Osteoblast (primary cell): ENCODE measurements around the gene CHSY3. TPM values are rescaled to one million over a fixed set of nuclear protein-coding genes. Genes with fewer than 3 reads are reported as not detected.

Experiments
- DNase-seq: peaks from one replicate; pipeline ENCODE4 v3.0.0; 2011; ENCODE audit warnings: low spot score, mixed read lengths; ENCODE audit not compliant: insufficient read length; ENCODE audit errors: missing footprints
- H2AFZ ChIP-seq: 2 replicates; pipeline ENCODE4 v1.6.0; 2011; ENCODE audit warnings: mild to moderate bottlenecking, low read length
- H3K27ac ChIP-seq: 2 replicates; pipeline ENCODE4 v1.5.1; 2011; ENCODE audit warnings: mild to moderate bottlenecking, low read depth, low read length, moderate library complexity
- H3K27me3 ChIP-seq: 2 replicates; pipeline ENCODE4 v1.6.0; 2012; ENCODE audit warnings: mild to moderate bottlenecking, control low read depth, inconsistent platforms, low read length, moderate library complexity; ENCODE audit not compliant: insufficient read depth
- H3K36me3 ChIP-seq: 2 replicates; pipeline ENCODE4 v1.5.1; 2011; ENCODE audit warnings: mild to moderate bottlenecking, low read length, control low read depth, moderate library complexity; ENCODE audit not compliant: insufficient read depth
- H3K4me1 ChIP-seq: 2 replicates; pipeline ENCODE4 v1.5.1; 2011; ENCODE audit warnings: mild to moderate bottlenecking, low read length, control low read depth, moderate library complexity; ENCODE audit not compliant: insufficient read depth
- H3K4me2 ChIP-seq: 2 replicates; pipeline ENCODE4 v1.6.0; 2011; ENCODE audit warnings: mild to moderate bottlenecking, low read length; ENCODE audit not compliant: insufficient read depth
- H3K4me3 ChIP-seq: fragments of 200-600 bp; sonication (generic); 3 replicates; pipeline ENCODE4 v1.5.1; 2012; ENCODE audit warnings: mild to moderate bottlenecking, low read length, inconsistent platforms; ENCODE audit not compliant: insufficient read depth
- H3K79me2 ChIP-seq: 2 replicates; pipeline ENCODE4 v1.6.0; 2012; ENCODE audit warnings: mild to moderate bottlenecking, low read length, control low read depth, inconsistent platforms; ENCODE audit not compliant: insufficient read depth
- H3K9me3 ChIP-seq: 2 replicates; pipeline ENCODE4 v1.5.1; 2011; ENCODE audit warnings: low read depth, low read length, control low read depth
- H4K20me1 ChIP-seq: 2 replicates; pipeline ENCODE4 v1.6.0; 2012; ENCODE audit warnings: mild to moderate bottlenecking, low read length, control low read depth; ENCODE audit not compliant: insufficient read depth
- CTCF ChIP-seq: IDR thresholded peaks from 2 replicates; pipeline ENCODE4 v1.5.1; 2011; ENCODE audit warnings: mild to moderate bottlenecking, low read depth, low read length, moderate library complexity; ENCODE audit errors: extremely low read depth
- total RNA-seq: library from RNA; depleted of rRNA; stranded (reverse); fragments of >200 nt; gene quantifications from 2 replicates; pipeline ENCODE4 v1.2.3, GENCODE V29; 2012

CHSY3 gene
- total RNA-seq, 1 donor, result 12.3 TPM

GRCh38 chr5:130141659-130142320 is 237.5 kb downstream of the CHSY3 start:
- TF ChIP-seq CTCF, result peak; percentile 96
- DNase-seq, result no peak
- no peak overlapping the region for H3K27ac ChIP-seq

GRCh38 chr5:130151239-130151638 is 247.0 kb downstream of the CHSY3 start:
- Histone ChIP-seq H3K4me3 (no peak overlapping the region), H3K4me2 (no peak overlapping the region), H3K27ac (no peak overlapping the region), H3K36me3 (no peaks in the 10 kb centered on the region), H3K4me1 (no peaks in the 10 kb centered on the region), H3K79me2 (no peaks in the 10 kb centered on the region), H2AFZ (no peak overlapping the region), H3K9me3 (no peaks in the 10 kb centered on the region), H3K27me3 (no peaks in the 10 kb centered on the region), H4K20me1 (no peaks in the 10 kb centered on the region)
- no peak for TF ChIP-seq CTCF
- DNase-seq, result no peak

More at GRCh38 chr5:130141659-130142320, 237.5 kb downstream of the CHSY3 start:
- Histone ChIP-seq H3K36me3 (no peaks in the 10 kb centered on the region), H2AFZ (no peak overlapping the region), H3K27me3 (no peaks in the 10 kb centered on the region), H3K4me1 (peaks cover 16% of the 10 kb centered on the region), H3K9me3 (no peaks in the 10 kb centered on the region), H3K79me2 (no peaks in the 10 kb centered on the region), H3K4me2 (no peak overlapping the region), H3K4me3 (no peak overlapping the region), H4K20me1 (no peaks in the 10 kb centered on the region)

- no peak overlapping the region for H3K4me3 ChIP-seq
- H3K27me3 ChIP-seq, result no peaks in the 10 kb centered on the region
- no peaks in the 10 kb centered on the region for H4K20me1 ChIP-seq
- no peak overlapping the region for H3K27ac ChIP-seq
- DNase-seq, result peak; percentile 3
- H2AFZ ChIP-seq, result peak overlapping the region; percentile 34
- no peaks in the 10 kb centered on the region for H3K79me2 ChIP-seq
- H3K4me1 ChIP-seq, result no peaks in the 10 kb centered on the region
- no peak for TF ChIP-seq CTCF
- no peak overlapping the region for H3K4me2 ChIP-seq
- no peaks in the 10 kb centered on the region for H3K9me3 ChIP-seq
- H3K36me3 ChIP-seq, result no peaks in the 10 kb centered on the region
Observed at GRCh38 chr5:130155345-130156011, 251.2 kb downstream of the CHSY3 start.

- TF ChIP-seq CTCF, result no peak
- H3K9me3 ChIP-seq, result no peaks in the 10 kb centered on the region
- H3K4me3 ChIP-seq, result no peak overlapping the region
- H3K36me3 ChIP-seq, result no peaks in the 10 kb centered on the region
- no peak overlapping the region for H2AFZ ChIP-seq
- no peaks in the 10 kb centered on the region for H4K20me1 ChIP-seq
- no peak overlapping the region for H3K4me2 ChIP-seq
- H3K4me1 ChIP-seq, result no peaks in the 10 kb centered on the region
- H3K79me2 ChIP-seq, result no peaks in the 10 kb centered on the region
- no peak for DNase-seq
- H3K27ac ChIP-seq, result no peak overlapping the region
- no peaks in the 10 kb centered on the region for H3K27me3 ChIP-seq
Observed at GRCh38 chr5:130158036-130158435, 253.8 kb downstream of the CHSY3 start.
